SU-DHL-6 (cell line): ENCODE measurements around the gene TWIST2.

Experiments used
- EZH2phosphoT487 ChIP-seq: fragments of 200-600 bp; sonication (generic), shearing (Covaris generic); conservative IDR thresholded peaks from 2 replicates; pipeline ENCODE4 v1.6.1; 2018; ENCODE audit warnings: mild to moderate bottlenecking, antibody characterized with exemption, low read length, moderate library complexity, mixed read lengths
- TF ChIP-seq, protein P1 (sequence below): fragments of 200-600 bp; sonication (generic); IDR thresholded peaks from one replicate; pipeline ENCODE4 v1.5.1; 2017; ENCODE audit warnings: antibody characterized with exemption, mild to moderate bottlenecking, low read length, moderate library complexity; ENCODE audit not compliant: insufficient read depth, poor library complexity, severe bottlenecking

DNA sequence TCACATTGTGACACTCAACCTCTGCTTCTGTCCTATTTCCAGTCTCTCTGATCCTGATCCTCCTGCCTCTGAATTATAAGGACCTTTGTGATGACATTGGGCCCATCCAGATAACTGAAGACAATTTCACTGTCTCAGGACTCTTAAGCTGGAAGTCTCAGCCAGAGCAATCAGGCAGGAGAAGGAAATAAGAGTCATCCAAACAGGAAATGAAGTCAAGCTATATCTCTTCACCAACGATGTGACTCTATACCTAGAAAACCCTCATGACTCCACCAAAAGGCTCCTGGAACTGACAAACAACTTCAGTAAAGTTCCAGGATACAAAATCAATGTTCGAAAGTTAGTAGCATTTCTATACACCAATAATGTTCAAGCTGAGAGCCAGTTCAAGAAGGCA, 29.3 kb upstream of the TWIST2 start:
- TF ChIP-seq, protein P1, sequence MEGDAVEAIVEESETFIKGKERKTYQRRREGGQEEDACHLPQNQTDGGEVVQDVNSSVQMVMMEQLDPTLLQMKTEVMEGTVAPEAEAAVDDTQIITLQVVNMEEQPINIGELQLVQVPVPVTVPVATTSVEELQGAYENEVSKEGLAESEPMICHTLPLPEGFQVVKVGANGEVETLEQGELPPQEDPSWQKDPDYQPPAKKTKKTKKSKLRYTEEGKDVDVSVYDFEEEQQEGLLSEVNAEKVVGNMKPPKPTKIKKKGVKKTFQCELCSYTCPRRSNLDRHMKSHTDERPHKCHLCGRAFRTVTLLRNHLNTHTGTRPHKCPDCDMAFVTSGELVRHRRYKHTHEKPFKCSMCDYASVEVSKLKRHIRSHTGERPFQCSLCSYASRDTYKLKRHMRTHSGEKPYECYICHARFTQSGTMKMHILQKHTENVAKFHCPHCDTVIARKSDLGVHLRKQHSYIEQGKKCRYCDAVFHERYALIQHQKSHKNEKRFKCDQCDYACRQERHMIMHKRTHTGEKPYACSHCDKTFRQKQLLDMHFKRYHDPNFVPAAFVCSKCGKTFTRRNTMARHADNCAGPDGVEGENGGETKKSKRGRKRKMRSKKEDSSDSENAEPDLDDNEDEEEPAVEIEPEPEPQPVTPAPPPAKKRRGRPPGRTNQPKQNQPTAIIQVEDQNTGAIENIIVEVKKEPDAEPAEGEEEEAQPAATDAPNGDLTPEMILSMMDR, result no peak
- no peak for TF ChIP-seq EZH2phosphoT487
